ENCODE measurements around the gene TMPRSS13.

- TF ChIP-seq CTCF (IDR thresholded peaks at IDR 0.05) = no peak
- no peak for TF ChIP-seq POLR2A (IDR thresholded peaks at IDR 0.05)
These were observed 40.2 kb upstream of the TMPRSS13 start for GRCh38 chr11:117969160-117969991.

Measured in heart left ventricle (tissue), 13 donors.